ENCODE measurements around the gene GARNL3. TPM values are rescaled to one million over a fixed set of nuclear protein-coding genes. Genes with fewer than 3 reads are reported as not detected.
A peak's percentile ranks its signal among the peaks of the same experiment; 100 is the strongest.

The GARNL3 gene
- polyA plus RNA-seq, 1 donor from 2014 or later = 20.0 TPM

- Histone ChIP-seq H4K20me1 (ENCODE audit: insufficient read depth) (no peaks in the 10 kb centered on the region), H3K36me3 (ENCODE audit: insufficient read depth, low read length) (no peaks in the 10 kb centered on the region), H3K9ac (ENCODE audit: low read length) (peak overlapping the region; percentile 70), H3K27me3 (ENCODE audit: insufficient read depth, low read depth, low read length) (peaks cover 14% of the 10 kb centered on the region), H3K9me3 (ENCODE audit: low read length) (no peaks in the 10 kb centered on the region), H3K9me2 (ENCODE audit: insufficient read depth, low read length) (no peaks in the 10 kb centered on the region), H3K79me2 (replicated peaks; ENCODE audit: insufficient read depth, low read length) (no peaks in the 10 kb centered on the region), H3K4me2 (ENCODE audit: low read length) (peak overlapping the region; percentile 44), H3F3A (ENCODE audit: insufficient read depth, low read length, poor library complexity, severe bottlenecking) (no peaks in the 10 kb centered on the region), H2AFZ (ENCODE audit: low read depth, low read length) (peak overlapping the region; percentile 88), H3K4me3 (ENCODE audit: low read length) (peak overlapping the region; percentile 78), H3K27ac (ENCODE audit: low read length) (no peak overlapping the region)
- TF ChIP-seq TAF1 (IDR thresholded peaks at IDR 0.05; ENCODE audit: low read depth) (no peak), EZH2 (IDR thresholded peaks at IDR 0.05; ENCODE audit: borderline replicate concordance, insufficient read depth, low read length, poor library complexity, severe bottlenecking) (no peak), SMC3 (conservative IDR thresholded peaks at IDR 0.05; ENCODE audit: poor library complexity) (peak; percentile 63), RAD21 (conservative IDR thresholded peaks at IDR 0.05) (peak; percentile 42), MXI1 (conservative IDR thresholded peaks at IDR 0.05; ENCODE audit: poor library complexity, severe bottlenecking) (peak; percentile 12), CTCF (IDR thresholded peaks at IDR 0.05; ENCODE audit: poor library complexity, severe bottlenecking) (peak; percentile 55)
Observed at GRCh38 chr9:127224178-127224882, 40.2 kb upstream of the GARNL3 start.

- Histone ChIP-seq H3K9me3 (ENCODE audit: low read length) (no peaks in the 10 kb centered on the region), H3F3A (ENCODE audit: insufficient read depth, low read length, poor library complexity, severe bottlenecking) (no peaks in the 10 kb centered on the region), H3K36me3 (ENCODE audit: insufficient read depth, low read length) (no peaks in the 10 kb centered on the region), H3K9me2 (ENCODE audit: insufficient read depth, low read length) (no peaks in the 10 kb centered on the region), H4K20me1 (ENCODE audit: insufficient read depth) (no peaks in the 10 kb centered on the region), H2AFZ (ENCODE audit: low read depth, low read length) (no peak overlapping the region), H3K79me2 (replicated peaks; ENCODE audit: insufficient read depth, low read length) (no peaks in the 10 kb centered on the region), H3K27ac (ENCODE audit: low read length) (no peak overlapping the region), H3K27me3 (ENCODE audit: insufficient read depth, low read depth, low read length) (peaks cover 14% of the 10 kb centered on the region), H3K9ac (ENCODE audit: low read length) (peak overlapping the region; percentile 70), H3K4me2 (ENCODE audit: low read length) (no peak overlapping the region), H3K4me3 (ENCODE audit: low read length) (peak overlapping the region; percentile 90)
- TF ChIP-seq RAD21 (conservative IDR thresholded peaks at IDR 0.05) (peak; percentile 45), EP300 (conservative IDR thresholded peaks at IDR 0.05; ENCODE audit: poor library complexity, severe bottlenecking) (no peak), SMC3 (conservative IDR thresholded peaks at IDR 0.05; ENCODE audit: poor library complexity) (peak; percentile 47), REST (IDR thresholded peaks at IDR 0.05; ENCODE audit: borderline replicate concordance) (no peak), POLR2AphosphoS5 (IDR thresholded peaks at IDR 0.05) (no peak), MXI1 (conservative IDR thresholded peaks at IDR 0.05; ENCODE audit: poor library complexity, severe bottlenecking) (peak; percentile 76), TAF1 (IDR thresholded peaks at IDR 0.05; ENCODE audit: low read depth) (no peak)
Observed at GRCh38 chr9:127224883-127225739, 39.5 kb upstream of the GARNL3 start.

All from neural cell (in vitro differentiated cells).